ENCODE data around the gene KCNT2. TPM values are rescaled to one million over a fixed set of nuclear protein-coding genes. Genes with fewer than 3 reads are reported as not detected.

Gene KCNT2
- total RNA-seq, 1 experiment from 2014 or later: not detected

- H3K4me1 ChIP-seq (ENCODE audit: control insufficient read depth in 1 of 2, insufficient read depth in 2 of 2, low read length in 2 of 2): no peaks in the 10 kb centered on the region
- ChIA-PET CTCF (no interaction called here), POLR2A (no interaction called here), RAD21 (ENCODE audit: low non-redundant PET in 1 of 2, low total read pairs in 2 of 2, uncharacterized antibody in 2 of 2, unreplicated experiment in 2 of 2) (no interaction called here)
- H2AFZ ChIP-seq (ENCODE audit: low read depth, low read length, poor library complexity, severe bottlenecking): no peak overlapping the region
- no peaks in the 10 kb centered on the region for H3K27me3 ChIP-seq (ENCODE audit: insufficient read depth, low read length)
- no peaks in the 10 kb centered on the region for H3K36me3 ChIP-seq (ENCODE audit: control insufficient read depth in 1 of 2, insufficient read depth in 2 of 2, low read length in 2 of 2)
- no peak overlapping the region for H3K9ac ChIP-seq (ENCODE audit: low read length)
- no TSS peak for BruUV-seq (replicated peaks)
- H3K9me3 ChIP-seq (ENCODE audit: control insufficient read depth in 1 of 2, insufficient read depth in 1 of 2, low read depth in 1 of 2, low read length in 2 of 2): no peaks in the 10 kb centered on the region
- intact Hi-C loops (cut with micrococcal nuclease): no loop called here
- no peak overlapping the region for H3K4me3 ChIP-seq (replicated peaks in 1 of 2; ENCODE audit: low read depth in 1 of 2, low read length in 2 of 2)
- ATAC-seq: no peak
- H3K9me2 ChIP-seq (ENCODE audit: insufficient read depth): no peaks in the 10 kb centered on the region
- TF ChIP-seq JUND (IDR thresholded peaks at IDR 0.05) (no peak), ZBTB33 (IDR thresholded peaks at IDR 0.05; ENCODE audit: extremely low read depth, insufficient replicate concordance, low read length) (no peak), FOSL1 (IDR thresholded peaks at IDR 0.05; ENCODE audit: low read depth) (no peak)
- H3K4me2 ChIP-seq (ENCODE audit: low read length): no peak overlapping the region
- H3K79me2 ChIP-seq (ENCODE audit: insufficient read depth, low read length): no peaks in the 10 kb centered on the region
- H4K20me1 ChIP-seq (ENCODE audit: insufficient read depth): no peaks in the 10 kb centered on the region
- H3K27ac ChIP-seq (ENCODE audit: low read depth, low read length): no peak overlapping the region
- no peak for DNase-seq (ENCODE audit: low read depth, low spot score)
Measured at GRCh38 chr1:196573226-196573625, 35.0 kb downstream of the KCNT2 start.

- no peak overlapping the region for H3K4me3 ChIP-seq (replicated peaks in 1 of 2; ENCODE audit: low read depth in 1 of 2, low read length in 2 of 2)
- H4K20me1 ChIP-seq (ENCODE audit: insufficient read depth): no peaks in the 10 kb centered on the region
- DNase-seq (ENCODE audit: low read depth, low spot score): no peak
- no peak overlapping the region for H2AFZ ChIP-seq (ENCODE audit: low read depth, low read length, poor library complexity, severe bottlenecking)
- BruUV-seq (replicated peaks): no TSS peak
- no peak overlapping the region for H3K9ac ChIP-seq (ENCODE audit: low read length)
- CTCF ChIA-PET: no interaction called here
- no peaks in the 10 kb centered on the region for H3K79me2 ChIP-seq (ENCODE audit: insufficient read depth, low read length)
- intact Hi-C loops (cut with micrococcal nuclease): no loop called here
- ATAC-seq: no peak
- H3K9me2 ChIP-seq (ENCODE audit: insufficient read depth): no peaks in the 10 kb centered on the region
- H3K27ac ChIP-seq (ENCODE audit: low read depth, low read length): no peak overlapping the region
- no peaks in the 10 kb centered on the region for H3K36me3 ChIP-seq (ENCODE audit: control insufficient read depth in 1 of 2, insufficient read depth in 2 of 2, low read length in 2 of 2)
- H3K4me2 ChIP-seq (ENCODE audit: low read length): no peak overlapping the region
- H3K27me3 ChIP-seq (ENCODE audit: insufficient read depth, low read length): no peaks in the 10 kb centered on the region
- RAD21 ChIA-PET (ENCODE audit: low non-redundant PET in 1 of 2, low total read pairs in 2 of 2, uncharacterized antibody in 2 of 2, unreplicated experiment in 2 of 2): no interaction called here
- POLR2A ChIA-PET: no interaction called here
- H3K9me3 ChIP-seq (ENCODE audit: control insufficient read depth in 1 of 2, insufficient read depth in 1 of 2, low read depth in 1 of 2, low read length in 2 of 2): peaks cover 3 to 8% of the 10 kb centered on the region in 2 experiments; a peak in 2 of 4 replicates
- H3K4me1 ChIP-seq (ENCODE audit: control insufficient read depth in 1 of 2, insufficient read depth in 2 of 2, low read length in 2 of 2): no peaks in the 10 kb centered on the region
- TF ChIP-seq SIN3A (IDR thresholded peaks at IDR 0.05; ENCODE audit: low read depth) (no peak), ZFX (IDR thresholded peaks at IDR 0.05) (no peak), TCF7L2 (IDR thresholded peaks at IDR 0.05; ENCODE audit: borderline replicate concordance, extremely low read depth, insufficient read depth, insufficient read length) (no peak), ZBTB33 (IDR thresholded peaks at IDR 0.05; ENCODE audit: extremely low read depth, insufficient replicate concordance, low read length) (no peak), ELF1 (IDR thresholded peaks at IDR 0.05; ENCODE audit: borderline replicate concordance, low read depth) (no peak), POLR2A (IDR thresholded peaks at IDR 0.05; ENCODE audit: borderline replicate concordance, extremely low read depth, insufficient read depth, insufficient read length) (no peak), SRF (IDR thresholded peaks at IDR 0.05; ENCODE audit: low read depth) (no peak), RAD21 (IDR thresholded peaks at IDR 0.05; ENCODE audit: low read depth) (no peak), REST (IDR thresholded peaks at IDR 0.05; ENCODE audit: low read depth) (no peak), EZH2 (IDR thresholded peaks at IDR 0.05) (no peak)
- TF ChIP-seq, protein P1, sequence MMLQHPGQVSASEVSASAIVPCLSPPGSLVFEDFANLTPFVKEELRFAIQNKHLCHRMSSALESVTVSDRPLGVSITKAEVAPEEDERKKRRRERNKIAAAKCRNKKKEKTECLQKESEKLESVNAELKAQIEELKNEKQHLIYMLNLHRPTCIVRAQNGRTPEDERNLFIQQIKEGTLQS (IDR thresholded peaks at IDR 0.05): no peak
Measured at GRCh38 chr1:196567238-196567637, 41.0 kb downstream of the KCNT2 start.

Measured in HCT116 (cell line).